Measurements from ENCODE around the gene AK6. TPM values are rescaled to one million over a fixed set of nuclear protein-coding genes. Genes with fewer than 3 reads are reported as not detected.

Gene AK6
- polyA plus RNA-seq, 3 donors from 2014 or later = 34.9 to 70.7 (median 52.7) TPM

- Mint-ChIP-seq H3K27me3 (ENCODE audit: low read depth in 3 of 3) (peaks cover 9 to 10% (median 9%) of the 10 kb centered on the region in 3 donors), H3K4me3 (no peak overlapping the region)
Measured at GRCh38 chr5:69329905-69330489, 39.3 kb downstream of the AK6 start.

GRCh38 chr5:69326365-69326764, 43.0 kb downstream of the AK6 start:
- Mint-ChIP-seq H3K4me3 (no peak overlapping the region), H3K27me3 (ENCODE audit: low read depth in 3 of 3) (peaks cover 0 to 1% (median 0%) of the 10 kb centered on the region in 3 donors), H3K4me1 (no peaks in the 10 kb centered on the region), H3K27ac (peak overlapping the region in 1 of 6 donors; percentile 34), H3K36me3 (peaks cover 0 to 4% (median 0%) of the 10 kb centered on the region in 3 donors), H3K9me3 (no peaks in the 10 kb centered on the region)
- no peak for DNase-seq

More at GRCh38 chr5:69329905-69330489, 39.3 kb downstream of the AK6 start:
- Mint-ChIP-seq H3K4me1 (peaks cover 19 to 26% of the 10 kb centered on the region in 2 donors), H3K36me3 (peaks cover 0 to 8% (median 0%) of the 10 kb centered on the region in 3 donors), H3K9me3 (no peaks in the 10 kb centered on the region), H3K27ac (peak overlapping the region in 4 of 6 donors; percentile 6 to 50 (median 29))
- no peak for DNase-seq

GRCh38 chr5:69317391-69317790, 51.9 kb downstream of the AK6 start:
- Mint-ChIP-seq H3K36me3 (peaks cover 23 to 33% (median 23%) of the 10 kb centered on the region in 3 donors), H3K4me1 (no peaks in the 10 kb centered on the region), H3K27ac (no peak overlapping the region), H3K4me3 (no peak overlapping the region), H3K27me3 (ENCODE audit: low read depth in 3 of 3) (no peaks in the 10 kb centered on the region), H3K9me3 (no peaks in the 10 kb centered on the region)
- DNase-seq = no peak

- no peak for DNase-seq
- no peaks in the 10 kb centered on the region for H3K27me3 Mint-ChIP-seq (ENCODE audit: low read depth in 3 of 3)
- no peaks in the 10 kb centered on the region for H3K4me1 Mint-ChIP-seq
- no peak overlapping the region for H3K27ac Mint-ChIP-seq
- H3K9me3 Mint-ChIP-seq = no peaks in the 10 kb centered on the region
- H3K36me3 Mint-ChIP-seq = peaks cover 27 to 38% (median 29%) of the 10 kb centered on the region in 3 donors
- H3K4me3 Mint-ChIP-seq = no peak overlapping the region
Measured at GRCh38 chr5:69315972-69316371, 53.3 kb downstream of the AK6 start.

- Mint-ChIP-seq H3K4me3 (no peak overlapping the region), H3K27ac (no peak overlapping the region), H3K36me3 (peaks cover 35 to 53% (median 36%) of the 10 kb centered on the region in 3 donors), H3K4me1 (no peaks in the 10 kb centered on the region), H3K27me3 (ENCODE audit: low read depth in 3 of 3) (no peaks in the 10 kb centered on the region), H3K9me3 (no peaks in the 10 kb centered on the region)
- no peak for DNase-seq
Measured at GRCh38 chr5:69313428-69313827, 55.9 kb downstream of the AK6 start.

- Mint-ChIP-seq H3K4me3 (no peak overlapping the region), H3K27me3 (ENCODE audit: low read depth in 3 of 3) (no peaks in the 10 kb centered on the region), H3K27ac (peak overlapping the region in 1 of 6 donors; percentile 43), H3K9me3 (no peaks in the 10 kb centered on the region), H3K36me3 (peaks cover 43 to 59% (median 44%) of the 10 kb centered on the region in 3 donors), H3K4me1 (no peaks in the 10 kb centered on the region)
- no peak for DNase-seq
Measured at GRCh38 chr5:69312459-69313160, 56.7 kb downstream of the AK6 start.

GRCh38 chr5:69309380-69309779, 59.9 kb downstream of the AK6 start:
- Mint-ChIP-seq H3K27ac (no peak overlapping the region), H3K36me3 (peaks cover 46 to 51% (median 50%) of the 10 kb centered on the region in 3 donors), H3K4me3 (no peak overlapping the region), H3K27me3 (ENCODE audit: low read depth in 3 of 3) (no peaks in the 10 kb centered on the region), H3K9me3 (no peaks in the 10 kb centered on the region), H3K4me1 (no peaks in the 10 kb centered on the region)
- no peak for DNase-seq

GRCh38 chr5:69308046-69308553, 61.2 kb downstream of the AK6 start:
- no peaks in the 10 kb centered on the region for H3K4me1 Mint-ChIP-seq
- peaks cover 41 to 50% (median 44%) of the 10 kb centered on the region in 3 donors for H3K36me3 Mint-ChIP-seq
- no peak overlapping the region for H3K4me3 Mint-ChIP-seq
- H3K9me3 Mint-ChIP-seq = no peaks in the 10 kb centered on the region
- DNase-seq = no peak
- peaks cover 0 to 1% (median 0%) of the 10 kb centered on the region in 3 donors for H3K27me3 Mint-ChIP-seq (ENCODE audit: low read depth in 3 of 3)
- no peak overlapping the region for H3K27ac Mint-ChIP-seq

GRCh38 chr5:69305512-69305911, 63.8 kb downstream of the AK6 start:
- H3K4me1 Mint-ChIP-seq = no peaks in the 10 kb centered on the region
- no peak overlapping the region for H3K27ac Mint-ChIP-seq
- DNase-seq = no peak
- H3K9me3 Mint-ChIP-seq = no peaks in the 10 kb centered on the region
- peaks cover 0 to 1% (median 0%) of the 10 kb centered on the region in 3 donors for H3K27me3 Mint-ChIP-seq (ENCODE audit: low read depth in 3 of 3)
- H3K4me3 Mint-ChIP-seq = no peak overlapping the region
- peaks cover 27 to 40% (median 28%) of the 10 kb centered on the region in 3 donors for H3K36me3 Mint-ChIP-seq

Other genes with a start within 250 kb of the AK6 start
- 1 to 10 TPM; 2.0 to 4.9 (median 2.0) TPM for gene CCNB1, start 202.4 kb downstream of the AK6 start, polyA plus RNA-seq
- 1 to 10 TPM; 5.7 to 7.2 (median 6.4) TPM for gene CENPH, start 179.9 kb downstream of the AK6 start, polyA plus RNA-seq
- gene CDK7, start 134.6 kb downstream of the AK6 start, polyA plus RNA-seq = 10 to 100 TPM; 22.4 to 28.2 (median 24.3) TPM
- 1 to 10 TPM in 2 of 3 donors, under 1 TPM in 1; 0.83 to 8.1 (median 3.0) TPM for gene CCDC125, start 36.7 kb downstream of the AK6 start, polyA plus RNA-seq
- gene TAF9, start within 50 bp of the AK6 start, polyA plus RNA-seq = 100 to 1,000 TPM in 1 of 3 donors, 10 to 100 TPM in 2; 63.6 to 102 (median 73.8) TPM
- gene RAD17, start 298 bp upstream of the AK6 start, polyA plus RNA-seq = 10 to 100 TPM; 15.1 to 23.3 (median 23.1) TPM
- gene MARVELD2, start 45.6 kb upstream of the AK6 start, polyA plus RNA-seq = not detected
- under 1 TPM in 2 of 3 donors, not detected in 1; 0.08 to 0.13 TPM for gene OCLN, start 123.3 kb upstream of the AK6 start, polyA plus RNA-seq
- gene GTF2H2C, start 190.7 kb upstream of the AK6 start, polyA plus RNA-seq = 10 to 100 TPM; 18.7 to 25.3 (median 24.8) TPM